HG03575 (cell line): ENCODE data around the gene TOMM20.
"Not testable (repeated sequence)": the region's sequence is repeated elsewhere in the genome, so short reads cannot be mapped to it uniquely, and the experiment has no call there.

ENCODE experiments used
- ATAC-seq: cut with Tn5 transposase; IDR thresholded peaks from one replicate; pipeline ENCODE4 v1.9.1; 2021; ENCODE audit not compliant: unreplicated experiment, insufficient number of reproducible peaks, low FRiP score; ENCODE audit errors: extremely low read depth

Gene TOMM20

DNA sequence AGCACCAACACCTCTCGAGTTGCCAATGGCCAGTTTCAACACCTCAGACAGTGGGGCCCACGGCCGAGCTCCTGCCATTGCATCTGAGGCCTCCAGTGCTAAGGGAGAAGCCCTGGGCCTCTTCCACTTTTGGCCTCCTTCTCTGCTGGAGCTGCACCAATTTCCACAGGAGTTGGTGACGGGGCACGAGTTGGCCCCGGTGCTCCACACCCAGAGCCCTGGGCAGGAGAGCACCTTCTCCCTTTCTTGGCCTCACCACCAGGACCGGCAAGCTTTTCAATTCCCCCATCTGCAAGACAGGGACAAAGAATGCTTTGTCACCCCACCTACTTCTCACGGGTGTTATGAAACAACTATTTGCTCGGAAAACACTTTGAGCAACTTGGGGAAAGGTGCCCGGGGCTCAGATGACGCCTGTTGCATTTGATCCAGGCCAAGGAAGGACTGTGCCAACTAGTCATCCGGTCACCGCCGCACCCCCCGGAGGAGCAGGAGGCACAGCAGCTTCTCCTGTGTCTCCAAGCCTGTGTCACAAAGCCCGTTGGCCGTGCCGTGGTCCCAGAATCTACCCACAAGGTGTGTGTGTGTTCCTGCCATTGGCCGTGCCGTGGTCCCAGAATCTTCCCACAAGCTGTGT lies 55.2 kb downstream of the TOMM20 start:
- ATAC-seq = no peak

GRCh38 chr1:235072577-235072976 lies 56.1 kb downstream of the TOMM20 start:
- not testable (repeated sequence) for ATAC-seq

- no peak for ATAC-seq
These were observed 56.5 kb downstream of the TOMM20 start for GRCh38 chr1:235072096-235072495.

DNA sequence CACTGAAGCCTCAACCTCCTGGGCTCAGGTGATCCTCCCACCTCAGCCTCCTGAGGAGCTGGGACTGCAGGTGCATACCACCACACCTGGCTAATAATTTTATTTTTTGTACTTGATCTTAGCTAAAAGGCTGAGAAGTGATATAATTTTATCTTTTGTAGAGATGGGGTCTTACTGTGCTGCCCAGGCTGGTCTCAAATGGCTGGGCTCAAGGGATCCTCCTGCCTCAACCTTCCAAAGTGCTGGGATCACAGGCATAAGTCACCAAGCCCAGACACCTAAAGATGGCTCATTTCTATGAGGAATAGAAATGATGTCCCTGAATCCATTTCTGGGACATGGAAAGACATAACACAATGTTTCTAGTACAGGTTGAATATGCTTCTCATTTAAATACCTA lies 57.8 kb downstream of the TOMM20 start:
- no peak for ATAC-seq

GRCh38 chr1:235069577-235070563 lies 58.8 kb downstream of the TOMM20 start:
- no peak for ATAC-seq

- no peak for ATAC-seq
These were observed 59.5 kb downstream of the TOMM20 start for GRCh38 chr1:235069176-235069575.

DNA sequence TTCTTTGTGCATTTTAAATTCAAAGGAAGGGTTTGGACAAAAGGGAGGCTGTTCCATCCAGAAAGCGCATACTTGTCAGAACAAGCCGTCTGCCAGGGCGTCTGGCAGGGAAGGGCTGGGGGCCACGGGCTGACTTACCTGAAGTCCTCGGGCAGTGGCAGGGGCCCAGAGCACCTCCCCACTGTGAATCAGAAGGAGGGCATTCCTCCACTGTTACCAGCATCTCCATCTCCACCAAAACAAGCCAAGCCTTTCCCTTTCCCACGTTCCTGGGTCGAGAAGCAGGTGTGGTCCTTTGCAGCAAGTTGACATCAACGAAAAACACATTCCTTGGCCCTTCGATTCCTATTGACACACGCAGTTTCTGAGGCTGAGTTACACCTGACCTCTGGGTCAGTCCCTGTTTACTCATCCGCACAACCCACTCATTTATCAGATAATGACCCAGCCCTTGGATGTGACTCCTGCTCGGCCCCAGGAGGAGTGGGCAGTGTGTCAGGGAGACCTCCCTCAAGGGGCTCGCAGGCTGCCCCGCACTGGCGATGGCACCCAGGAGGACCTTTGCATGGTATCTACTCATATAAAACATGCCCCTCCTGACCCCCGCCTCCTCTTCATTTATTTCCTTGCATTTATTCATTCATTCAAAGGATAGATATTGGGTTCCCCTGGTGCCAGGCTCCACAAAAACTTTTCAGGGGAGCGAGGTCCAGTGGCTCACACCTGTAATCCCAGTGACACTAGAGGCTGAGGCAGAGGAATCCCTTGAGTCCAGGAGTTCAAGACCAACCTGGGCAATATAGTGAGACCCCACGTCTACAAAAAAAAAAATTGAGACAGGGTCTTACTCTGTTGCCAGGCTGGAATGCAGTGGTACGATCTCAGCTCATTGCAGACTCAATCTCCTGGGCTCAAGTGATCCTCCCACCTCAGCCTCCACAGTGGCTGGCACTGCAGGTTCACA lies 60.2 kb downstream of the TOMM20 start:
- ATAC-seq = no peak

DNA sequence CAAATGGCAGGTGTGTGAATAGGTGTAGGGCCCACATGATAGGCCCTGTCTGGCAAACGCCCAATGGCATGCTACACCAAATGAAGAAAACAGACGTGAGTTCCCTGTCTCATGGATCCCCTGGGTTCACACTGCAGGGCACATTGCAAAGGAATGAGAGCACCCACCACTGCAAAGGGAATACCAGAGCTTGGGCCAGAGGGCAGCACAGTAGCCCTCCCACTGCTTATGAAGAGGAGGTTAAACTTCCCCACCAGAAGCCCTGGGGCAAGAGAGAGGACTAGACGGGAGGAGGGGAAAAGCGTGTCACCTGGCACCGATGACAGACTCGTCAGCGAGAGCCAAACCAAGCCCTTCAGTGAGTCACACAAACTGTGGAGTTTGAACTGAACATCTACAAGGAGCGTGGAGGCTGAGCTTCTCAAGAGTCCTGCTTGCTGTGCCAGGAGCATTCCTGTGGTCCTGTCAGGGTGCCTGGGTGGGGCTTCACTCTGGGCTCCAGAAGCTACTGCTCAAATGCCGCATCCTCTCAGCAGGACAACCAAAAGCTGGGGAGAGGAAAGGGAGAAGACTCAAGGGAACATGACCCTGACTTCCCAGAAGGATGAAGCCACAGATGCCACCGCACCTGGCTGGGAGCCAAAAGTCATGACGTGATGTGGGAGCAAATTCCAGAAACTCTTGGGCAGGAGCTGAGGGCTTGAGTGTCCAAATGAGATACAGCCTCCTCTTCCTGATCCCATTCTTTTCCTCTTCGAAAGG lies 61.1 kb downstream of the TOMM20 start:
- no peak for ATAC-seq

GRCh38 chr1:235063068-235063765 lies 65.4 kb downstream of the TOMM20 start:
- no peak for ATAC-seq

GRCh38 chr1:235060607-235061470 lies 67.8 kb downstream of the TOMM20 start:
- no peak for ATAC-seq
